ENCODE data around the gene PXN.

GRCh38 chr12:120260607-120261006 lies 4.9 kb downstream of the PXN start:
- TF ChIP-seq REST (tag by site-specific recombination; IDR thresholded peaks at IDR 0.05) (no peak), ZNF335 (tag by site-specific recombination; conservative IDR thresholded peaks at IDR 0.05) (no peak), BCL11A (tag by site-specific recombination; IDR thresholded peaks at IDR 0.05; ENCODE audit: low read depth) (no peak), KLF7 (tag by site-specific recombination; IDR thresholded peaks at IDR 0.05; ENCODE audit: borderline replicate concordance) (no peak), ZNF639 (tag by site-specific recombination; IDR thresholded peaks at IDR 0.05) (no peak)

Measured in HEK293 (cell line).